Heart right ventricle (tissue), 16 donors: Measurements from ENCODE around the gene BIN1. TPM values are rescaled to one million over a fixed set of nuclear protein-coding genes. Genes with fewer than 3 reads are reported as not detected.
A peak's percentile ranks its signal among the peaks of the same experiment; 100 is the strongest.

Experiments used
- ATAC-seq, 8 donors: fragments of 200-7000 bp; cut with Tn5 transposase; one replicate each; pipeline ENCODE4 v1.9.1; 2020; ENCODE audit warnings: mild to moderate bottlenecking in 8 of 8, moderate library complexity in 8 of 8, moderate number of reproducible peaks in 1 of 8
- DNase-seq, 2 donors: peaks; one replicate each; pipeline ENCODE4 v3.0.0-alpha.2; 2020
- H3K27ac ChIP-seq, 10 donors: fragments of 200-600 bp; sonication (generic) in 2 of 10; one replicate each; pipeline versions ENCODE4 v1.5.0 to v1.8.0; 2020 to 2022; ENCODE audit warnings: mild to moderate bottlenecking in 3 of 10
- H3K27me3 ChIP-seq, 7 donors: fragments of 200-600 bp; one replicate each; pipeline ENCODE4 v1.8.0; 2021 to 2022; ENCODE audit warnings: mild to moderate bottlenecking in 2 of 7
- H3K36me3 ChIP-seq, 9 donors: fragments of 200-600 bp; sonication (generic) in 1 of 9; one replicate each; pipeline versions ENCODE4 v1.5.0 to v1.8.0; 2020 to 2022; ENCODE audit warnings: mild to moderate bottlenecking in 2 of 9
- H3K4me1 ChIP-seq, 9 donors: fragments of 200-600 bp; sonication (generic) in 1 of 9; one replicate each; pipeline versions ENCODE4 v1.5.0 to v1.8.0; 2020 to 2022; ENCODE audit warnings: mild to moderate bottlenecking in 4 of 9
- H3K4me3 ChIP-seq, 10 donors: fragments of 200-600 bp; sonication (generic) in 2 of 10; one replicate each; pipeline versions ENCODE4 v1.5.0 to v1.8.0; 2020 to 2022; ENCODE audit warnings: mild to moderate bottlenecking in 7 of 10, moderate library complexity in 2 of 10
- H3K9me3 ChIP-seq, 11 donors: fragments of 200-600 bp in 10 of 11; sonication (generic) in 2 of 11; one replicate each; pipeline versions ENCODE4 v1.5.0 to v1.8.0; 2013 to 2022; ENCODE audit warnings: mild to moderate bottlenecking in 2 of 11, control low read depth in 1 of 11, moderate library complexity in 1 of 11
- CTCF ChIP-seq, 9 donors: fragments of 200-600 bp; sonication (generic) in 2 of 9; IDR thresholded peaks; one replicate each; pipeline versions ENCODE4 v1.5.0 to v1.8.0; 2021 to 2022; ENCODE audit warnings: antibody characterized with exemption in 9 of 9, mild to moderate bottlenecking in 5 of 9, moderate library complexity in 1 of 9
- WGBS, 2 donors: extraction: QIAGEN DNeasy Blood & Tissue Kit; methylation state at CpG; one replicate each; pipeline ENCODE4 v1.1.7; 2013; ENCODE audit warnings: inconsistent platforms in 1 of 2; 5-methylcytosine and 5-hydroxymethylcytosine counted together
- intact Hi-C, 10 donors: fragments of 100-400 bp; cut with DNase I; formaldehyde crosslinking; loops; one replicate each; pipeline versions ENCODE4 v1.11.1 to v1.14.2; 2022
- polyA plus RNA-seq, 2 donors: library from polyadenylated mRNA; stranded (reverse); fragments of 200-250 nt; gene quantifications; one replicate each; pipeline ENCODE4 v1.2.3, GENCODE V29; 2013
- total RNA-seq, 10 donors: library from RNA; stranded (reverse); fragmentation: NEBNext Ultra II Directional in 3 of 10; extraction: Animal tissue kit (Norgen Biotek cat#: 25700) in 3 of 10; gene quantifications; one replicate each; pipeline versions ENCODE4 v1.2.1 to v1.2.4, GENCODE V29; 2021 to 2023
- donor health status: Arrhythmogenic right ventricular cardiomyopathy.
- donor health status: ischemic (EF 13 %, LVEDD 7.1; RV severe dilation, severe dysfunction).
- donor health status: healthy with polysubstance abuse.
- donor health status: DM: no; HTN: yes; CAD: no.
- donor health status: DM: no; HTN: no; CAD: no.
- donor health status: ischemic (EF 25% LVEDD 6.9; RV normal size, moderate dysfunction).
- donor health status: ischemic (EF 25% LVEDD 5.7; RV mildly dilated, moderate dysfunction).
- donor health status: healthy.
- donor health status: DM: yes; HTN: yes; CAD: no.
- donor health status: Ischemic cardiomyopathy.
- donor health status: ischemic (EF 35%, LVEDD 5.7; RV mildly dilated, moderate dysfunction).
- donor health status: nonischemic (EF 11% LVEDD 7.7; RV severe dilation, severe dysfunction).
- donor health status: DM: yes; HTN: yes; CAD: no.
- donor health status: PGD.
- donor health status: ischemic (EF 29% LVEDD 5.4; RV normal size, mild dysfunction).
- donor health status: nonischemic (EF 23%, LVEDD 6.1; RV moderate dilation, normal function).

The BIN1 gene
- total and polyA plus RNA-seq, 12 donors: 8.4 to 21.7 (median 16.0) TPM

GRCh38 chr2:127096280-127096679 lies 10.7 kb downstream of the BIN1 start:
- Histone ChIP-seq H3K27me3 (no peaks in the 10 kb centered on the region), H3K36me3 (no peaks in the 10 kb centered on the region), H3K27ac (no peak overlapping the region), H3K4me3 (no peak overlapping the region), H3K9me3 (no peaks in the 10 kb centered on the region), H3K4me1 (peaks cover 2 to 28% (median 20%) of the 10 kb centered on the region in 9 donors)
- intact Hi-C loops: no loop called here
- DNase-seq (no peak), ATAC-seq (no peak)
- TF ChIP-seq CTCF (IDR thresholded peaks at IDR 0.05): no peak
- WGBS, 2 donors: 86 to 88% methylated on average over 9 of the region's 9 CpGs

GRCh38 chr2:127095784-127096183 lies 11.2 kb downstream of the BIN1 start:
- no peak for TF ChIP-seq CTCF (IDR thresholded peaks at IDR 0.05)
- WGBS, 2 donors: 97% methylated on average over 8 of the region's 8 CpGs
- Histone ChIP-seq H3K27ac (no peak overlapping the region), H3K27me3 (no peaks in the 10 kb centered on the region), H3K4me3 (no peak overlapping the region), H3K9me3 (no peaks in the 10 kb centered on the region), H3K4me1 (peaks cover 2 to 28% (median 20%) of the 10 kb centered on the region in 9 donors), H3K36me3 (no peaks in the 10 kb centered on the region)
- intact Hi-C loops: no loop called here
- ATAC-seq (no peak), DNase-seq (no peak)

- no peaks in the 10 kb centered on the region for H3K9me3 ChIP-seq
- no peak for TF ChIP-seq CTCF (IDR thresholded peaks at IDR 0.05)
- 96 to 100% methylated on average over 2 of the region's 2 CpGs for WGBS, 2 donors
- intact Hi-C loops: no loop called here
- ATAC-seq (no peak), DNase-seq (peak in 1 of 2 donors; percentile 3)
- no peak overlapping the region for H3K27ac ChIP-seq
- peaks cover 2 to 28% (median 20%) of the 10 kb centered on the region in 9 donors for H3K4me1 ChIP-seq
- H3K36me3 ChIP-seq: no peaks in the 10 kb centered on the region
- H3K27me3 ChIP-seq: no peaks in the 10 kb centered on the region
- H3K4me3 ChIP-seq: no peak overlapping the region
Observed at GRCh38 chr2:127095367-127095641, 11.7 kb downstream of the BIN1 start.

GRCh38 chr2:127094509-127095366 lies 12.2 kb downstream of the BIN1 start:
- DNase-seq: peak in 1 of 2 donors; percentile 59
- peak; percentile 19 to 76 (median 68) for ATAC-seq
- 59 to 63% methylated on average over 17 of the region's 17 CpGs for WGBS, 2 donors
- intact Hi-C loops: no loop called here
- H3K27ac ChIP-seq: peak overlapping the region in 2 of 10 donors; percentile 15 to 35
- peaks cover 2 to 28% (median 20%) of the 10 kb centered on the region in 9 donors for H3K4me1 ChIP-seq
- no peak overlapping the region for H3K4me3 ChIP-seq
- H3K36me3 ChIP-seq: no peaks in the 10 kb centered on the region
- H3K9me3 ChIP-seq: no peaks in the 10 kb centered on the region
- H3K27me3 ChIP-seq: no peaks in the 10 kb centered on the region
- no peak for TF ChIP-seq CTCF (IDR thresholded peaks at IDR 0.05)
